K562 (cell line): ENCODE measurements around the gene MACROD2. TPM values are rescaled to one million over a fixed set of nuclear protein-coding genes. Genes with fewer than 3 reads are reported as not detected.

Experiments
- BMI1 ChIP-seq: fragments of 150-350 bp; IDR thresholded peaks from 2 replicates; pipeline ENCODE4 v1.6.1; 2014; ENCODE audit warnings: low read length
- CHD7 ChIP-seq: fragments of 200-600 bp; sonication (generic); IDR thresholded peaks from one replicate; pipeline ENCODE4 v1.6.1; 2012; ENCODE audit warnings: mild to moderate bottlenecking, low read depth, low read length, inconsistent platforms
- polyA plus RNA-seq, 8 experiments: library from polyadenylated mRNA; depleted of rRNA in 4 of 8; stranded (reverse) in 5 of 8; unstranded in 3 of 8; fragments of >200 nt; fragmentation: Nextera tagmentation in 2 of 8; fragmentation: Illumina TruSeq in 1 of 8; extraction: Ambion mirVana in 2 of 8; extraction: Trizol in 1 of 8; gene quantifications; 2 replicates each; pipeline versions ENCODE4 v1.2.1 to v1.2.3, GENCODE V29; 2011 to 2014; ENCODE audit warnings: inconsistent platforms in 1 of 8, missing spikeins in 1 of 8
- total RNA-seq, 7 experiments: library from RNA; depleted of rRNA in 6 of 7; stranded (reverse); fragments of >200 nt in 6 of 7; fragmentation: Illumina TruSeq in 2 of 7; extraction: Trizol in 2 of 7; gene quantifications; 2 replicates each; pipeline versions ENCODE4 v1.2.1 to v1.2.3, GENCODE V29; 2011 to 2021; ENCODE audit warnings: low replicate concordance in 1 of 7

The MACROD2 gene
- total and polyA plus RNA-seq, 9 of the 15 experiments (the other 6 are each of a cell fraction or from before 2014, with no cell fraction given), result not detected

GRCh38 chr20:15201602-15202001 is 1206.3 kb downstream of the MACROD2 start (continued):
- TF ChIP-seq CHD7 (no peak), BMI1 (no peak)
